Measurements from ENCODE around the gene KCTD11.

KCTD11 gene

DNA sequence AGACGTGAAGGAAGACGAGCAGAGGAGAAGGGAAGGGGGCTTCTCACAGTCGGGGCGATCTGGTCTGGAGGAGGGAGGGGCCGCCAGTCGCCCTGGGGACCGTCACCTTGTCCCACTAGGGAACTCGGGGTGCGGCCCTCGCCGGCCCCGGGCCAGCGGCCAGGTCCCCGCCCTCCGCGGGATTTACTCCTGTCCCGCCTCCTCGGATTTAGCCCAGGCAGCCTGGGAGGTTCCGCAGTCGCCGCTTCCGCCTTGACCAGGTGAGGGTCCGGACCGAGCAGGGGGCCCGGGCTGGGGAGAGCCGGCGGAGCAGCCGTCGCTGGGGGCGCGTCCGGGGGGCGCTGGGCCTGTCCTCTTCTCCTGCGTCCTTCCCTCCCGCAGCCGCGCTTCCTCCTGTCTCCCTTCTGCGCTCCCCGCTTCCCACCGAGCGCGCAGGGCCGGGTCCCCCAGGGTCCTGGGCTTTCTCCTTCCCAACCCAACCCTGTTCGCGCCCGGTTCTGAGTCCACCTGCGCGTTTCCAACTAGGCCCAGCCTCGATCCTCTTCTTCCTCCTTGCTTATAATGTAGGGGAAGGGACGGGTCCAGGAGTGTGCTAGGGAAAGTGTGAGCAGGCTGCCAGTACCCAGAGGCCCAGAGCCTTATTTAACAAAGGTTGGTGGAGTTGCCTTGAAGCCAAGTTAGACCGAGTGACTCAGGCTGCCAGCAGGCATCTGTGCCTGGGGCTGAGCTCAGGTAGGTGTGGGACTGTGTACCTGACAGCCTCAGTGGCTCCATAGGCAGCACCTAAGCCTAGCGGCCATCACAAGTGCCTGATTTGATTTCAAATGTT is 29.1 kb downstream of the KCTD11 start, which contains the start of gene TNK1:
TSS of gene TNK1 (plus strand) at position 235 of the 829 bp plus-strand sequence. CDS start 1,838 bp downstream, outside the sequence.
- FAIRE-seq: no peak

DNA sequence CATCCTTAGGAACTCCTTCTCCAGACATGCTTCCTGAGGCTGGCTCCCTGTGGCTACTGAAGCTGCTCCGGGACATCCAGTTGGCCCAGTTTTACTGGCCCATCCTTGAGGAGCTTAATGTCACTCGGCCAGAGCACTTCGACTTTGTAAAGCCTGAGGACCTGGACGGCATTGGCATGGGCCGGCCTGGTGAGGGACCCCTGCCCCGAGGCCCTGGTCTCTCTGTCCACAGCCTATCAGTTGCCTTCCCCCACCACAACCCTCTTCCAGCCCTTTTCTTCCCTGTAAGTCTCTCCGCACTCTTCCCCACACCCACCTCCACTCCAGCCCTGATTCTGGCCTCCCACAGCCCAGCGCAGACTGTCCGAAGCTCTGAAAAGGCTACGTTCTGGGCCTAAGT is 30.9 kb downstream of the KCTD11 start:
- no peak for FAIRE-seq

DNA sequence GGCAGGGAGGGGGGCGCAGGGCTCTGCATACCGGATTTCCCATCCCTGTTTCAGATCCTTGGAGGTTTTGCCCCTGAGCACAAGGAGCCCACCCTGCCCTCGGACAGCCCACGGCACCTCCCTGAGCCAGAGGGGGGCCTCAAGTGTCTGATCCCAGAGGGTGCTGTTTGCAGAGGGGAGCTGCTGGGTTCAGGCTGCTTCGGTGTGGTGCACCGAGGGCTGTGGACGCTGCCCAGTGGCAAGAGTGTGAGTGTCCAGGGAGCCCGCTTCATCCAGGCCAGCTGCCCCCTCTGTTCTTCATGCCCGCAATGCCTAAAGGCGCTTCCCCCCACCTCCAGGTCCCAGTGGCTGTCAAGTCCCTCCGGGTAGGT is 31.4 kb downstream of the KCTD11 start:
- no peak for FAIRE-seq

DNA sequence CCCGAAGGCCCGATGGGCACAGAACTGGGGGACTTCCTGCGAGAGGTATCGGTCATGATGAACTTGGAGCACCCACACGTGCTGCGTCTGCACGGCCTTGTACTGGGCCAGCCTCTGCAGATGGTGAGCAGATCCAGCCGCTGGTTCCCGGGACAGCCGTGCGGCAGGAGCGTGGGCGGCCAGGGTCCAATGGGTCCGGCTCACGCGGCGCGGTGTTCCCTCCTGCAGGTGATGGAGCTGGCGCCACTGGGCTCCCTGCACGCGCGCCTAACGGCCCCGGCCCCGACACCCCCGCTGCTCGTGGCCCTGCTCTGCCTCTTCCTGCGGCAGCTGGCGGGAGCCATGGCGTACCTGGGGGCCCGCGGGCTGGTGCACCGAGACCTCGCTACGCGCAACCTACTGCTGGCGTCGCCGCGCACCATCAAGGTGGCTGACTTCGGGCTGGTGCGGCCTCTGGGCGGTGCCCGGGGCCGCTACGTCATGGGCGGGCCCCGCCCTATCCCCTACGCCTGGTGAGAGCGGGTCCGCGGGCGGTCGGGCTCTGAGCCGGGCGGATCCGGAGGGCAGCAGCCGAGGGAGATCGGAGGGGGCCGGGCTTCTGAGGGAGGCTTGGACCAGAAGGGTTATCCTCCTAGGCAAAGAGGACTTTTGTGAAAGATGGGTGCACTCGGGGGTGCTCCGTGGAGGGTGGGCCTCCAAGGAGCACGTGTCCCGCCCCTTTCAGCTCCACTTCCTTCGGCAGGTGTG is 32.0 kb downstream of the KCTD11 start:
- FAIRE-seq: no peak

DNA sequence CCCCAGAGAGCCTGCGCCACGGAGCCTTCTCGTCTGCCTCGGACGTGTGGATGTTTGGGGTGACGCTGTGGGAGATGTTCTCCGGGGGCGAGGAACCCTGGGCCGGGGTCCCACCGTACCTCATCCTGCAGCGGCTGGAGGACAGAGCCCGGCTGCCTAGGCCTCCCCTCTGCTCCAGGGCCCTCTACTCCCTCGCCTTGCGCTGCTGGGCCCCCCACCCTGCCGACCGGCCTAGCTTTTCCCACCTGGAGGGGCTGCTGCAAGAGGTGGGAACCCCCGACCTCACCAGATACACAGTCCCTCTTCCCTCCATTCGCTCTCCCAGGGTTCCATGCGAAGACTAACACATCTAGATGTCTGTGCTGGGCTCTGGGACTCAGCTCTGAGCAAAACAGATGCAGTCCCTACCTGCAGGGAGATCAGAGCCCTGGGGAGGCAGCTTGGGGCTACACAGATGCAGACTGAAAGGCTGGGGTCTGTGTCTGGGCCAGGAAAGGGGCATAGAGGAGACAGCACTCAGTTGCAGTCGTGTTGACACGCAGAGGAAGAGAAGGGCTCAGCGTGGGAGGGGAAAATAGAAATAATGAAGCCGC is 32.6 kb downstream of the KCTD11 start:
- FAIRE-seq: no peak

DNA sequence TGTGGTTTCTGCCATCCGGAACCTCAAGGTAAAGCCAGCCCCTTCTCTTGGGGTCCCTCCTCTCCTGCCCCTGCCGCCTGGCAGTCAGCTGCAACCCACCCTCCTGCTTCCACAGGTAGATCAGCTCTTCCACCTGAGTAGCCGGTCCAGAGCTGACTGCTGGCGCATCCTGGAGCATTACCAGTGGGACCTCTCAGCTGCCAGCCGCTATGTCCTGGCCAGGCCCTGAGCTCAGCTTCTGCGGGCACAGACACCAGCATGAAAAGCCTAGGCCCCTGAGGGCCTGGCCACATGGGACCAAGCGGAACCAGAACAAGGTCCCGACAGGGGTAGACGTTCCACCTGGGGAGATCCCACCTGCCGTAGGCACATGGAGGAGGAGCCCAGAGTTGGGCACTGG is 36.9 kb downstream of the KCTD11 start:
- no peak for FAIRE-seq

DNA sequence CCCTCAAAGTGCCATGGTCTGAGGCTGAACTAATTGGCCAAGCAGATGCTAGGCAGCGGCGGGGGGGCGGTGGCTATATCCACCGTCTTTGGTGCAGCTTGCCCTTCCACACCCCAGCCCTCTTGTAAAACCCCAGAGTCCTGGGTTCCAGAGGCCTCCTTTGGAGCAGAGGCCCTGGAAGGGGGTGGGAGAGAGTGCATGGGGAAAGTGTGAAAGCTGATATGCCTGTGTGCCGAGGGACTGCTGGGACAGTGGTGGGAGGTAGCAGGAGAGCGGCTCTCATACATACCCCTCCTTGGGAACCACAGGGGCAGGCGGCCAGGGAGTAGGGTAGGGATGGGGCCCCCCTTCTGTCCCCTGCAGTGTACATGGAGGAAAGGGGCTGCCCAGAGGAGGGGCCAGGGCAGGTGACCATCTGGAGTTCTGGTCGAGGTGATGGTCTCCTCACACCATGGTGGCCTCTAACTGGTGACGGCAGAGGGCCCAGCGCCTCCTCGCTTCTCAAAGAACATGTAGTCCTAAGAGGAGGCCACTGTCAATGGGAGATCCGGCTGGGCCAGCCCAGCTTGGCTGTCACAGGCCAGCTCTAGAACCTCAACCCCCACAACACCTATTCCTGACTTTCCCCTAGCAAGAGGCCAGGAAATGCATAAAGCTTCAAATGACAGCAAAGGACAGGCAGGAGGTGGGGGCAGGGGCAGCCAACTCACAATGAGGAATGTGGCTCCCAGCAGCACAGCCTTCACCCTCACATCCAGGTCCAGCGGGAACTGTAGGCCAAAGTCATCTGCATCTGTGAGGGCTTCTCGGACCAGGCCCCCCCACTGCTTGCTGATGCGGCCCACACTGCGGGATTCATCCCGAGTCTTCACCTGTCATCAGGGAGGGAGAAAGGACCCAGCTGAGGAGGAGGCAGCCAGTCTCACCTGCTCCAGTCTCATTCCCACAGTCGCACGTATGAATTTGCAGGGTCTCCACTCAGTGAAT is 38.3 kb downstream of the KCTD11 start:
- FAIRE-seq: no peak

DNA sequence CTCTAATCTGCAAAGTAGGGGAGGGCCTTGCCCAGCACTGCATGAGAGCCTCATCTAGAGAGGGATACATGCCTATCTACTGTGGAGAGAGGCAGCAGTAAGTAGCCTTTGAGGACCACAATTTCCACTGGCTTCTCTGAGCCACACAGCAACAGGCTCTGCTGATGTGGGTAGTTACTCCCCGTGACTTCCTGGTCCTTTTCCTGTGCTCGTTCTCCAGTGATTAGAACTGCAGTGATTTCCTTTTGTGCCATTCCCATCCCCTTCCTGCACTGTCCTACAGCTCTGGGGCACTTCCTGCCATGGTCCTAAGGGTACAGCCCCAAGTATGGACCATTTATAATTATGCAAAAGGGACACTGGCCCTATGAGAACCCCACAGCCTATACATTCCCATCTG is 39.3 kb downstream of the KCTD11 start:
- FAIRE-seq: no peak

DNA sequence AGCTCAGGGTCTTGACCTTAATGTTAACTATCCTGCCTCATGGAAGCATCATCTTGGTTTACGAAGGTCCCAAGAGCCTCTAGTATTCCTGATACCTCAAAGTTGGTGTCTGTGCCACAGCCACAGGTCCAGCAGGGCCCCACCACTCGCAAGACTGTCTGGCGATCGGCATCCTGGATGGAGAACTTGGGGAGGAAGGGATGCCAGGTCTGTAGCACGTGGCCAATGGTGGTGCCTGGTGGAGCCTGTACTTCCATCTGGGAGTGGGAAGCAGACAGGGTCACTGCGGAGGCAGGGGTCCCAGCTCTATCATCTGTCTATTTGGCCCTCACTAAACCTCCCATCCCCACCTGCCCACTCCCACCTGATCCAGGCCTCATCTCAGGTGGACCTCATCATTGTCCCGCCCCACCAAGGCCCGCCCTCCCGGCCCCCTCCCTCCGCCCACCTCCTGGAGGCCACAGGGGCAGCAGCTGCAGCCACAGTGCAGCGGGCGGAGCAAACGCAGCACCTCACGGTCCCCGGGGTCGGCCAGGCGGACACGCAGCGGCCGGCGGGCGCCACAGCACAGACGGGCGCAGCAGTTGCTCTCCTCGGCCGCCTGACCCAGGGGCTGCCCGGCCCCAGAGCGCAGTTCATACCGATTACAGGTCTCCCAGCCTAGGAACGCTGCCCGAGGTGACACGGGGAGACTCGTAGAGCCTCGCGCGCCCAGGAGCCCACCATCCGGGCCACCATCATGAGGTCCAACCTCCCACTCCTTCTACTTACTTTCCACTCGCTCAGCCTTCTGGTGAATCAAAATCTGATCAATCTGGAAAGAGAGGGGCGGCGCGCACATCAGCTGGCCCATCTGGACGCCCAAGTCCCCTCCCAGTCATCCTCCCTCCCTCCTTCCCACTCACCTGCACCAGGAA is 41.0 kb downstream of the KCTD11 start:
- FAIRE-seq: no peak

DNA sequence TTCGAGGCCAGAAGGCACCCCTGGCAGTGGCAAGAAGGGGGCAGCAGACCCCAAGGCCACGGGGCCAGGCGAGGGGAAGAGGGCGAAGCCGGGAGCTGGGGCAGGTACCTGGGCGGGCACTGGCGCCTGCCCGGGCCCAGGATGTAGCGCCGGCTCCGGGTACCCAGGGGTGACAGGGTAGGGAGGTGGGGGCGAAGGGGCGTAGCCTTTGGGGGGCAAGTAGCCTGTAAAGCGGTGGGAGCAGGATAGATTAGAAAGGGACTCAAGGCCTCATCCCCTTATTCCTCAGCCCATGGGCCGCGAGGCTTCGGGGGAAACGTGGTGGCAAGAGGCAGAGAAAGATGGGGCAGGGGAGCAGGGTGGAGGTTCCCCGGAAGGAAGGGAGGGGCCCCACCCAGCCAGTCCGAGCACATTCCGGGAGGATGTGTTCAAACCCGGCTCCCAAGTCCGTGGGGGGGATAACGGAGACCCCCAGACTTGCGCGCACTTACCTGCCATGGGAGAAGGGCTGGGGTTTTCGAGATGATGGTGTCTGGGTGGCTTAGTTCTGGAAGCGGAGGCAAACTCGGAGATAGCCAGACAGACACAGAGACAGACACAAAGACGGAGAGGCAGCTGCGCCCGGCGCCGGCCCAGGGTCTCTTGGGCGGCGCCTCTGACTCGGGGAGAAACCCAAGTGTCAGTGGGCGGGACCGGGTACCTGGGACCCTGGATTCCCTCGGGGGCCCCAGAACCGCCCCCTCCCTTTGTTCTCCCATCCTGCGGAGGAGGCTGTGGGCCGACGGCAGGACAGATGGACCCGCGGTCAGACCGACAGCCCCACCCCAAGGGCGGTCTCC is 41.9 kb downstream of the KCTD11 start:
- no peak for FAIRE-seq

DNA sequence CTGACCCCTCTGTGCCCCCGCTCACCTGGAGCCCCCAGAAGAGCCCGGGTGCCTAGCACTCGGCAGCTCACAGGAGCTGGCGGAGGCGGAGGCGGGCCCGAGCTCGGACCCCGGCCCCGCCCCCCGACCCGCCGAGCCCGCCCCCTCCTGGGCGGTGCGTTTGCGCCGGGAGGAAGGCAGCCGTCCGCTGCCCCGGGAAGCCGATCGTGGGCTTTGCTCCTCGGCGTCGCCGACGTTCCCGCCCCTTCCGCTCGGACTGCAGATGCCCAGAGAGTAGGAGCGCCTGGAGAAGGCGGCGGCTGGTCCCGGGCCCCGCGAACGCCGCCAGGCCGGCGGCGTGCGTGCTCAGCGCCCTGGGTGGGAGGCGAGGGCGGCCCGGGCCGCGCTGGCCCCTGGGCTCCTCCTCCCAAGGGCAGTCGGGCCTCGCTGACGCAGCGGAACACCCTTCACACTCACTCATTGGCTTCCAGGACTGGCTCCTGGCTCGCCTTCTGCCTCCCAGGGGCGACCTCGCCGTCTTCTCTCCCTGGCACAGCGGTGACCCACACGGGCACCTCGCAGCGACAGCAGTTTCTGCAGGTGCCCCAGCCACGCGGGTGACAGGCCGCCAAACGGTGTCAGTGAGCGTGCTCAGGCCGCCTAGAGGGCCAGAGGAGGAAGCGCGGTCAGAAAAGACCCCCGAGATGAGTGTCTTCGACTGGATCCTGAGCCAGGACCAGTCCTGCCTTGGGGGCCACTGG is 42.7 kb downstream of the KCTD11 start, which contains the start of gene PLSCR3:
TSS of gene PLSCR3 (minus strand) at position 74 of the 740 bp plus-strand sequence. CDS start 415 bp downstream, outside the sequence.
- FAIRE-seq: no peak

DNA sequence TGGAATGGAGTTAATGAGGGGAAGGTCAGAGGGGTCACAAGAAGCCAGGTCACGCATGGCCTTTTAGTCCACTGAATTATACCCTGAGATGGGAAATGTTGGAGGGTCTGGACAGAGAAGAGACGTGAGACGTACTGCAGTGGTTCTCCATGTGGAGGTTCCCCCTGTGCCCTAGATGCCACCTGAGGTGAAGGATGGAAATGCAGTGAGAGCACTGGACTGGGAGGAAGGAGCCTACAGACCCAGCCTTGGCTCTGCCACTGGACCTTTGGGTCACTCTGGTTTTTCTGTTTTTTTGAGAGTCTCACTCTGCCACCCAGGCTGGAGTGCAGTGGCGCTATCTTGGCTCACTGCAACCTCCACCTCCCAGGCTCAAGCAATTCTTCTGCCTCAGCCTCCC is 44.2 kb downstream of the KCTD11 start:
- FAIRE-seq: no peak

DNA sequence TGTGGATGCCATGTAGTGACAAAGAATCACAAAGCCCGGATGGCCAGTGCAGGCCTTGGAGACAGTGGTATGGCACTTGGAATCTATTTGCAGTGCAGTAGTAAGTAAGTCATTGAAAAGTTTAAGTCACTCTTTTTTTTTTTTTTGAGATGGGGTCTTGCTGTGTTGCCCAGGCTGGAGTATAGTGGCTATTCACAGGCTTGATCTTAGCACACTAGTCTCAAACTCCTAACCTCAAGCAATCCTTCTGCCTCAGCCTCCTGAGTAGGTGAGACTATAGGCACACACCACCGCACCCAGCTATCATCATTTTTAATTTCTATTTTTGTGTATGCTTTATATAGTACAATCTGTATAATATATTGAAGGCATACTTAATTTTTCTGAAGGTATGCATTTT is 46.6 kb downstream of the KCTD11 start:
- no peak for FAIRE-seq

DNA sequence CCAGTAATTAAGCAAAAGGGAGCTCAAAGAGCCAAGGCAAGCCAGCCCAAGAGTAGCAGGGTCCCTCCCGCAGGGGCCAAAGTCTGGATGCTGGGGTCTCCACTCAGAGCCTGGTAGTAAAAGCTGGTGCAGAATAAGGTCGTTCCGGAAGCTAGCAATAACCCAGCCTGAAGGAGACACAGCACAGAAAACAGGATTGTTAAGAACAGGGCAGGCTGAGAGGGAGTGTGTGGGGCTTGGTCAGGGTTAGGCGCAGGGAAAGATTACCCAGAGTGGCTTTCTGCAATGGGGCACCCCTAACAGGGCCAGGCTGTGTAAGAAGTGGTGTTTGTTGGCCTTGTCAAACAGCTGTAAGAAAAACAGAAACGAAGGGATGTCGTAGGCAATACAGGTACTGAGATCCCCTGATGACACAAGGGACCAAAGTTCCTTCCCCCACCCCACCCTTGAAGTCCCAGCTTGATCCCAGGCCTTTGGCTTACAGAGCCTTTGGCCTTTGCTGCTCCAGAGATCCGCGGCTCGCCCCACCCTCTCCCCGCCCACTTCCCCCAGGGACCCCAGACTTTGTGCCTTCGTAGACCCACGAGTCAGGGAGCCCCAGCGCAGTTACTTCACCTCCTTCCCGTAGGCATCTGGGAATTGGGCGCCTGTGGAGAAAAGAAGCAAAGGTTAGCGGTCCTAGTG is 51.2 kb downstream of the KCTD11 start:
- FAIRE-seq: no peak

DNA sequence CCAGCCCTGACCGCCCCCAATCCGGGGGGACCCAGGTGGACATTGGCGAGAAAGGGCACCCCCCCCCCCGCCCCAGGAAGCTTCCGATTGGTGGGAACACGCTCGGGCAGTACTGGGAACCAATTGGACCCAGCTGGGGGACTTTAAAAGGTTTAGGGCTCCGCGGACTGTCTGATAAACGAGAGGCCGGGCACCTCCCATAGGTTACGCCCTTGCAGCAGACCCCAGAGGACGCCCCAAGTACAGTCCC is 51.7 kb downstream of the KCTD11 start:
- no peak for FAIRE-seq

DNA sequence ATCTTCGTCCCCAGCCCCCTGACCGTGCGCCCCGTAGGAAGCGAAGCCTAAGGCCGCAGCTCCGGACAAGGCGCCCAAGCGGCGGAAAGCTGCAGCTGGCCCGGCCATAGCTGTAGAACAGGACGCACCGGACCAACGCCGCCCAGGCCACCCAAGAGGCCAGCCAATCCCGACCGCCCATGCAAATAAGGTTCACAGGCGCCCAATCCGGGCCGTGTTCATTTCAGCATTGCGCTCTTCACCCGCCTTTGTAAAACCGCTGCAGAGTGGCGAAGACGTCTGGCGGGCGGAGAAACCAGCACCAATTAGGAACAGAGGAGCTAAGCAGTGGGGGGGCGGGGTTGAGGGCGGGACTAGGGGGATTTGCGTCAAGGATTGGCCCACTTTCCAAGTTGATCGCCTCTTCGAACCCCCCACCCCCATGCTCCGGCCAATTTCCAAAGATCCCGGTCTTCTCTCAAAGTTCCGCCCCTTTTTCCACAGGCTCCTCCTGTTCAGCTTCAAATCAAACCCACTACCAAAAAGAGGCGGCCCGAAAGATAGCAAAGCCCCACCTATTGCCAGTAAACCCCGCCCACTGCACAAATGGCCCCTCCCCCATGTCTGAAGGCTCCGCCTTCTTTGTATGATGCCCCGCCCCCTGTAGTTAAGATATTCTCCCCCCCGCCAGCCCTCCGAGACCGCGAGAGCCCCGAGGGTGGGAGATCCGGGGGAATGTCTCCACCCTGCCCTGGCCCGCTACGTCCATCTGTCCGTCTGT is 52.2 kb downstream of the KCTD11 start, which contains the start of gene TMEM256:
TSS of gene TMEM256 (minus strand) at position 121 of the 760 bp plus-strand sequence. CDS start at position 108, 13 bp downstream.
- peak; percentile 99 for FAIRE-seq

All from islet of Langerhans (tissue), 1 donor.